DND-41 (cell line): ENCODE measurements around the gene CNTLN.

Source experiments
- EZH2 ChIP-seq: IDR thresholded peaks from 3 replicates; pipeline ENCODE4 v1.6.1; 2012; ENCODE audit warnings: borderline replicate concordance, low read depth, mild to moderate bottlenecking, moderate library complexity, low read length, inconsistent platforms; ENCODE audit not compliant: severe bottlenecking
- TF ChIP-seq, protein P1 (sequence below): IDR thresholded peaks from 2 replicates; pipeline ENCODE4 v1.5.1; 2012; ENCODE audit warnings: borderline replicate concordance, low read length, moderate library complexity, mild to moderate bottlenecking; ENCODE audit not compliant: poor library complexity, severe bottlenecking; ENCODE audit errors: extremely low read depth

DNA sequence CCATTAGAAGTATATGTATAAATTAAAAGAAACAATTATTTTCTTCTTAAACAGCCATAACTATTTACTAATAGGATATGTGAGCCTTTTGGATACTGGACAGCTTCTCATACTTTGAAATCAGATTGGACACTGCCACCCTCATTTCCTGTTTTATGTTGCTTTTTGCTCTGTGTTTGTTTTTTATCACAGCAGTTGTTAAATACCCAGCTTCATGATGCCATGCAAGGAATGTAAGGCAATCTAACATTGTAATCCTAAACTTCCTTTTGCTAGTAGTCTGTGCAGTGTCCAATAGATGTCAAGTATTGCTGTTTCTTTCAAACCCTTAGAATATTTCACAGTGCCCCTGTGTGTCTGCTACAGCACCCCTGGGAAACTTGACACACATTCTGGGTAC is 56.2 kb downstream of the CNTLN start:
- TF ChIP-seq, protein P1, sequence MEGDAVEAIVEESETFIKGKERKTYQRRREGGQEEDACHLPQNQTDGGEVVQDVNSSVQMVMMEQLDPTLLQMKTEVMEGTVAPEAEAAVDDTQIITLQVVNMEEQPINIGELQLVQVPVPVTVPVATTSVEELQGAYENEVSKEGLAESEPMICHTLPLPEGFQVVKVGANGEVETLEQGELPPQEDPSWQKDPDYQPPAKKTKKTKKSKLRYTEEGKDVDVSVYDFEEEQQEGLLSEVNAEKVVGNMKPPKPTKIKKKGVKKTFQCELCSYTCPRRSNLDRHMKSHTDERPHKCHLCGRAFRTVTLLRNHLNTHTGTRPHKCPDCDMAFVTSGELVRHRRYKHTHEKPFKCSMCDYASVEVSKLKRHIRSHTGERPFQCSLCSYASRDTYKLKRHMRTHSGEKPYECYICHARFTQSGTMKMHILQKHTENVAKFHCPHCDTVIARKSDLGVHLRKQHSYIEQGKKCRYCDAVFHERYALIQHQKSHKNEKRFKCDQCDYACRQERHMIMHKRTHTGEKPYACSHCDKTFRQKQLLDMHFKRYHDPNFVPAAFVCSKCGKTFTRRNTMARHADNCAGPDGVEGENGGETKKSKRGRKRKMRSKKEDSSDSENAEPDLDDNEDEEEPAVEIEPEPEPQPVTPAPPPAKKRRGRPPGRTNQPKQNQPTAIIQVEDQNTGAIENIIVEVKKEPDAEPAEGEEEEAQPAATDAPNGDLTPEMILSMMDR: no peak
- no peak for TF ChIP-seq EZH2
